Prostate gland (tissue), 2 donors: ENCODE results near the gene ITGA4.

Experiments used
- CTCF ChIP-seq, 4 experiments: fragments of 200-600 bp in 2 of 4; fragments of 450-650 bp in 2 of 4; sonication (generic) in 2 of 4; IDR thresholded peaks; 1 replicate in 3 of 4; 2 replicates in 1 of 4; pipeline ENCODE4 v1.5.1; 2016 to 2019; ENCODE audit warnings: antibody characterized with exemption in 4 of 4, mild to moderate bottlenecking in 2 of 4, moderate library complexity in 2 of 4
- POLR2A ChIP-seq: fragments of 450-650 bp; IDR thresholded peaks from one replicate; pipeline ENCODE4 v1.6.1; 2016; ENCODE audit warnings: antibody characterized with exemption, mild to moderate bottlenecking

GRCh38 chr2:181457741-181458425 is 697 bp downstream of the ITGA4 start:
- TF ChIP-seq CTCF (IDR thresholded peaks at IDR 0.05) (no peak), POLR2A (no peak)
